Tibial nerve (tissue), 4 donors: ENCODE results near the gene ID4. TPM values are rescaled to one million over a fixed set of nuclear protein-coding genes. Genes with fewer than 3 reads are reported as not detected.

Experiments used
- DNase-seq, 2 donors: peaks; one replicate each; pipeline ENCODE4 v3.0.0-alpha.2; 2019; ENCODE audit warnings: low spot score in 2 of 2
- H3K27ac ChIP-seq, 4 donors: fragments of 200-600 bp; sonication (generic) in 3 of 4; one replicate each; pipeline ENCODE4 v1.5.1; 2017 to 2019; ENCODE audit warnings: mild to moderate bottlenecking in 1 of 4
- H3K27me3 ChIP-seq, 2 donors: fragments of 200-600 bp; sonication (generic) in 1 of 2; one replicate each; pipeline versions ENCODE4 v1.5.1 to v1.6.0; 2017 to 2019
- H3K36me3 ChIP-seq, 3 donors: fragments of 200-600 bp; sonication (generic); one replicate each; pipeline ENCODE4 v1.5.1; 2018 to 2019
- H3K4me1 ChIP-seq, 4 donors: fragments of 200-600 bp; sonication (generic) in 3 of 4; one replicate each; pipeline ENCODE4 v1.5.1; 2017 to 2019
- H3K4me3 ChIP-seq, 4 donors: fragments of 200-600 bp; sonication (generic) in 3 of 4; one replicate each; pipeline ENCODE4 v1.5.1; 2017 to 2019; ENCODE audit warnings: mild to moderate bottlenecking in 1 of 4, moderate library complexity in 1 of 4
- H3K9me3 ChIP-seq, 4 donors: fragments of 200-600 bp; sonication (generic) in 3 of 4; one replicate each; pipeline ENCODE4 v1.5.1; 2017 to 2019
- EP300 ChIP-seq, 2 donors: sonication (generic); formaldehyde crosslinking; IDR thresholded peaks; one replicate each; pipeline ENCODE4 v1.6.1; 2017; ENCODE audit warnings: antibody characterized with exemption in 2 of 2, mild to moderate bottlenecking in 1 of 2
- POLR2A ChIP-seq, 2 donors: fragments of 450-650 bp; IDR thresholded peaks; one replicate each; pipeline ENCODE4 v1.6.1; 2017; ENCODE audit warnings: antibody characterized with exemption in 2 of 2, mild to moderate bottlenecking in 2 of 2, moderate library complexity in 2 of 2
- WGBS, 2 donors: methylation state at CpG; one replicate each; pipeline ENCODE4 v1.1.5; 2018; 5-methylcytosine and 5-hydroxymethylcytosine counted together
- total RNA-seq, 4 donors: library from RNA; depleted of rRNA; stranded (reverse); fragments of >200 nt; gene quantifications; one replicate each; pipeline ENCODE4 v1.1.0, GENCODE V29; 2016
- TF ChIP-seq, protein P1 (sequence below), 5 experiments: fragments of 200-600 bp in 3 of 5; fragments of 450-650 bp in 2 of 5; sonication (generic) in 3 of 5; IDR thresholded peaks; one replicate each; pipeline ENCODE4 v1.5.1; 2016 to 2019; ENCODE audit warnings: antibody characterized with exemption in 5 of 5, mild to moderate bottlenecking in 3 of 5, moderate library complexity in 2 of 5

The ID4 gene
- total RNA-seq, 4 donors from 2014 or later: 27.0 to 69.0 (median 33.3) TPM

DNA sequence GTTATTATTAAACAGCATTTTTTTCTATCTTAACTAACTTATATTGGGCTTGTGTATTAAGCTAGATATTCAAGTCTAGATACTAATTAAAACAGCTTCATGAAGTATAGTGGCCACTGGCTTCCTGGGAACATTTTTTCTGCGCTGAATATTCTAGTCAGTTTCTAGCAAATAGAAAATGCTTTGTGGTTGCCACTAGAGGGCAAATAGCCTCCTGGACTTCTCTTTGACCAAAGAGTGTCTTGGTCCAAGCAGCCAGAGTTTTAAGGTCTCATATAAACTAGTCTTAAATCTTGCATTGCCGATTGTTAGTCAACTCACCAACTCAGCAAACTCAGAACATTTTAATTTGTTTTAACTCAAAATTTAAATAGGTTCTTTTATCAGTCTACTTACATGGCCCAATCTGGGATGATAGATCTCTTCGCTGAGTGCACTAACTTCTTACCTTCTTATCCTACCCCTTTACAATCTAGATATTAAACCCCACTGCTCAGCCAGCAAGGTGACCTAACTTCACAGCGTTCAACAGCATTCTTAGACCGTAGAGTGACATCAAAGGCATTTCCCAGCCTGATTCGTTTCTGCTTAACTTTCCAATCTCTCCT lies 24.6 kb upstream of the ID4 start:
- no peak for DNase-seq
- Histone ChIP-seq H3K4me1 (no peaks in the 10 kb centered on the region), H3K4me3 (no peak overlapping the region), H3K36me3 (no peaks in the 10 kb centered on the region), H3K9me3 (peaks cover 0 to 6% (median 0%) of the 10 kb centered on the region in 4 donors), H3K27me3 (no peaks in the 10 kb centered on the region), H3K27ac (no peak overlapping the region)
- WGBS, 2 donors: 59 to 60% methylated on average over 6 of the region's 6 CpGs
- TF ChIP-seq EP300 (IDR thresholded peaks at IDR 0.05): no peak
- TF ChIP-seq, protein P1, sequence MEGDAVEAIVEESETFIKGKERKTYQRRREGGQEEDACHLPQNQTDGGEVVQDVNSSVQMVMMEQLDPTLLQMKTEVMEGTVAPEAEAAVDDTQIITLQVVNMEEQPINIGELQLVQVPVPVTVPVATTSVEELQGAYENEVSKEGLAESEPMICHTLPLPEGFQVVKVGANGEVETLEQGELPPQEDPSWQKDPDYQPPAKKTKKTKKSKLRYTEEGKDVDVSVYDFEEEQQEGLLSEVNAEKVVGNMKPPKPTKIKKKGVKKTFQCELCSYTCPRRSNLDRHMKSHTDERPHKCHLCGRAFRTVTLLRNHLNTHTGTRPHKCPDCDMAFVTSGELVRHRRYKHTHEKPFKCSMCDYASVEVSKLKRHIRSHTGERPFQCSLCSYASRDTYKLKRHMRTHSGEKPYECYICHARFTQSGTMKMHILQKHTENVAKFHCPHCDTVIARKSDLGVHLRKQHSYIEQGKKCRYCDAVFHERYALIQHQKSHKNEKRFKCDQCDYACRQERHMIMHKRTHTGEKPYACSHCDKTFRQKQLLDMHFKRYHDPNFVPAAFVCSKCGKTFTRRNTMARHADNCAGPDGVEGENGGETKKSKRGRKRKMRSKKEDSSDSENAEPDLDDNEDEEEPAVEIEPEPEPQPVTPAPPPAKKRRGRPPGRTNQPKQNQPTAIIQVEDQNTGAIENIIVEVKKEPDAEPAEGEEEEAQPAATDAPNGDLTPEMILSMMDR (IDR thresholded peaks at IDR 0.05): peak; percentile 44 to 64 (median 59)
- TF ChIP-seq POLR2A (IDR thresholded peaks at IDR 0.05): no peak

DNA sequence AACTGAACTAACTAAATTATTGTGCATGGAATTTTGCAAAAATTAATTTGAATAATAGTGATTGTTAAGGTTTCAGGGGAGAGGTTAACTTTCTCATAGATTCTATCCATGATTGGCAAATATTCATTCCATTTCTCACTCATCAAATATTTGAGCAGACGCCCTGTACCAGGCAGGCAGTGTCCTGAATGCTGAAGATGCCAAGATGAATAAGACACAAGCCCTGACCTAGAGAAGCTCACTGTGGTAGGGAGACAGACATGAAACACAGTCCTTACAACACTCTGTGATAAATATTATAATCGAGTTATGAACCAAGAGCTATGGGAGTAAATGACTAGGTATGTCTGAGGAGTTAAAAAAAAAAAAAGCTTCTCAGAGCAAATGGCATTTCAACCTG lies 18.4 kb upstream of the ID4 start:
- H3K27ac ChIP-seq: no peak overlapping the region
- 57 to 68% methylated on average over 2 of the region's 2 CpGs for WGBS, 2 donors
- H3K4me3 ChIP-seq: no peak overlapping the region
- no peaks in the 10 kb centered on the region for H3K4me1 ChIP-seq
- TF ChIP-seq, protein P1 (IDR thresholded peaks at IDR 0.05): no peak
- no peaks in the 10 kb centered on the region for H3K27me3 ChIP-seq
- DNase-seq: no peak
- H3K36me3 ChIP-seq: no peaks in the 10 kb centered on the region
- H3K9me3 ChIP-seq: peaks cover 0 to 6% (median 0%) of the 10 kb centered on the region in 4 donors

DNA sequence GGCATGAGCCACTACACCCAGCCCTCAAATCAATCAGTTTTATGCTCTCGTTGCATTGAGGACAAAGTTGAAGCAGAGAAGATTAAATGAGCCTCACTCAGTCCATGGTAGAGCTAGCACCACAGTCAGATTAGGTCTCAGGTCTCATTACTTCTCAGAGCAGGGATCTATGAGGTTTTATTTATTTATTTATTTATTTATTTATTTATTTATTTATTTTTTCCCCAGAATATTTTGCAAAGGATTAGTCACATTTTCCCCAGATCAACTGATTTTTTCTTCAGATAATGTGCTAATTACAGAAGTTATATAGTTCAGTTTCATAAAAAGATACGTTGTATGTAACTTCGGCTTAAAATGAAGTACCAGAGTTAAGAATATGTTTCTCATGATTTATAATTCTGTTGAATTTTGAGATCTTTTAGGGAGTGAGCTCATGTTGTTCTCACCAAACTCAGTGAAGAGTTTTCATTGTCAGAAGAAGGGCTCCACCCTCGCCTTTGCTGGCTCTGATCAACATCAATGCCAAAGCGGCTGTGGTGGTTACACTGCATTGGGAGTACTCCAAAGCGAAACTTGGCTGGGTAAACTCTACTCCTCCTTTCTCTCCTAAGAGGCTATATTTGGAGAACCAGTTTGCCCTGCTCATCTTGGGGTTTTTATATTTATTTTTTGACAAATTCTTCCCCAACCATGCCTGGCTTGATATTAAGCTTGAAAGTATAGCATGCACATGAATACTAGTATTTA lies 12.9 kb upstream of the ID4 start:
- H3K27ac ChIP-seq: peak overlapping the region in 3 of 4 donors; percentile 30 to 71 (median 65)
- no peaks in the 10 kb centered on the region for H3K36me3 ChIP-seq
- no peaks in the 10 kb centered on the region for H3K4me1 ChIP-seq
- no peak overlapping the region for H3K4me3 ChIP-seq
- DNase-seq: no peak
- WGBS, 2 donors: 73 to 80% methylated on average over 6 of the region's 6 CpGs
- TF ChIP-seq, protein P1 (IDR thresholded peaks at IDR 0.05): no peak
- TF ChIP-seq EP300 (IDR thresholded peaks at IDR 0.05): no peak
- no peak for TF ChIP-seq POLR2A (IDR thresholded peaks at IDR 0.05)
- no peaks in the 10 kb centered on the region for H3K27me3 ChIP-seq
- peaks cover 0 to 10% (median 0%) of the 10 kb centered on the region in 4 donors for H3K9me3 ChIP-seq

DNA sequence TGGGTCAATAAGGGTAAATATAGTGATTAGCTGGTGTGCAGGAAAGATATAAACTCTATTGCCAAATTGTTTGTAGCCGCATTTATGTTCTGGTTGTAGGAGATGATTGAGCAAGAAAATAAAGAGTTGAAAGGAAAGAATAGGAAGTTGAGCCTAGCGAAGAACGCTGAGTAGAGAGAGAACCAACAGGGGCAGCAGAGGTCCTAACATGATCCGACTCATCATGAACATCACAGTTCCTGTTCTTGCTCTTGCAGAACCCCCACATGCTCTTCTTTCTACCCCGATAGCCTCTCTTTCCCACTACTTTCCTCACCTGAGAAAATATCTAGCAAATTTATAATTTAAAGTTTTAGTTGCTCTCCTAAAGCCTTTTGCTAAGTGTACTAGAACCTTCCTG lies 9.9 kb upstream of the ID4 start:
- Histone ChIP-seq H3K27me3 (no peaks in the 10 kb centered on the region), H3K4me1 (no peaks in the 10 kb centered on the region), H3K9me3 (peaks cover 0 to 10% (median 0%) of the 10 kb centered on the region in 4 donors), H3K27ac (no peak overlapping the region), H3K36me3 (no peaks in the 10 kb centered on the region), H3K4me3 (no peak overlapping the region)
- no peak for DNase-seq
- whole genome bisulfite sequencing, 2 donors: 91 to 92% methylated on average over 5 of the region's 5 CpGs
- TF ChIP-seq, protein P1 (IDR thresholded peaks at IDR 0.05): no peak
- TF ChIP-seq POLR2A (IDR thresholded peaks at IDR 0.05) (no peak), EP300 (IDR thresholded peaks at IDR 0.05) (no peak)

DNA sequence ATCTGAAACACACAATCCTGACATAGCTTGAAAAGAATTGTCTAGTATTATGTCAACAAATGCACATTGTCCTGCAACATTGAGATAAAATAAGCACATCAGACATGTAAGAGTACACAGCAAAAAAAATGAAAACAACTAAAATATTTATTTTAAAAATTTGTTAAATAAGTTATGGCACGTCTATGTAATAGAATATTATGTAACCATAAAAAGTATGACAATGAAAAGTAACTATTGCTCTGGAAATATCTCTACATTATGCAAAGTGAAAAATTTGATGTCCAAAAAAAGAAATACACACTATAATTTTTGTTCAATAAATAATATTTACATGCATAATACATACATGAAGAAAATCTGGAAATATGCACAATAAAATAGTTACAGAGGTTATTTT lies 9.3 kb upstream of the ID4 start:
- Histone ChIP-seq H3K4me3 (no peak overlapping the region), H3K4me1 (no peaks in the 10 kb centered on the region), H3K36me3 (no peaks in the 10 kb centered on the region), H3K27me3 (no peaks in the 10 kb centered on the region), H3K27ac (no peak overlapping the region), H3K9me3 (peaks cover 0 to 10% (median 0%) of the 10 kb centered on the region in 4 donors)
- TF ChIP-seq POLR2A (IDR thresholded peaks at IDR 0.05) (no peak), EP300 (IDR thresholded peaks at IDR 0.05) (no peak)
- TF ChIP-seq, protein P1 (IDR thresholded peaks at IDR 0.05): no peak
- WGBS, 2 donors: 88 to 89% methylated on average over 1 of the region's 1 CpG
- no peak for DNase-seq
